Omental fat pad (tissue), 4 donors: ENCODE measurements around the gene REEP2. TPM values are rescaled to one million over a fixed set of nuclear protein-coding genes. Genes with fewer than 3 reads are reported as not detected.
"Not testable (repeated sequence)": the region's sequence is repeated elsewhere in the genome, so short reads cannot be mapped to it uniquely, and the experiment has no call there.

Experiments used
- ATAC-seq: fragments of 150-250 bp; one replicate; pipeline ENCODE4 v1.9.1; 2016; ENCODE audit warnings: mild to moderate bottlenecking, moderate library complexity; ENCODE audit not compliant: low FRiP score
- DNase-seq: peaks from one replicate; pipeline ENCODE4 v3.0.0-alpha.2; 2019; ENCODE audit warnings: low spot score
- CTCF ChIP-seq, 3 donors: fragments of 450-650 bp; IDR thresholded peaks; one replicate each; pipeline ENCODE4 v1.5.1; 2016 to 2017; ENCODE audit warnings: antibody characterized with exemption in 3 of 3, mild to moderate bottlenecking in 3 of 3, moderate library complexity in 2 of 3
- total RNA-seq, 4 donors: library from RNA; depleted of rRNA; stranded (reverse); fragments of >200 nt; gene quantifications; one replicate each; pipeline ENCODE4 v1.1.0, GENCODE V29; 2016

REEP2 gene
- total RNA-seq, 4 donors from 2014 or later = 0.84 to 7.0 (median 2.0) TPM

- ATAC-seq (no peak), DNase-seq (no peak)
- no peak for TF ChIP-seq CTCF (IDR thresholded peaks at IDR 0.05)
Measured at GRCh38 chr5:138471052-138471361, 32.1 kb downstream of the REEP2 start.

- ATAC-seq (no peak), DNase-seq (no peak)
- no peak for TF ChIP-seq CTCF (IDR thresholded peaks at IDR 0.05)
Measured at GRCh38 chr5:138472353-138472752, 33.5 kb downstream of the REEP2 start.

- DNase-seq, ATAC-seq: not testable (repeated sequence)
Measured at GRCh38 chr5:138473151-138473550, 34.3 kb downstream of the REEP2 start.

GRCh38 chr5:138476918-138477317 is 38.1 kb downstream of the REEP2 start:
- no peak for TF ChIP-seq CTCF (IDR thresholded peaks at IDR 0.05)
- ATAC-seq (no peak), DNase-seq (no peak)

GRCh38 chr5:138482638-138483037 is 43.8 kb downstream of the REEP2 start:
- no peak for TF ChIP-seq CTCF (IDR thresholded peaks at IDR 0.05)
- DNase-seq (no peak), ATAC-seq (no peak)

GRCh38 chr5:138488481-138488945 is 49.7 kb downstream of the REEP2 start:
- ATAC-seq (no peak), DNase-seq (no peak)
- no peak for TF ChIP-seq CTCF (IDR thresholded peaks at IDR 0.05)

- no peak for DNase-seq
- no peak for TF ChIP-seq CTCF (IDR thresholded peaks at IDR 0.05)
- ATAC-seq = no peak
Measured at GRCh38 chr5:138489683-138490061, 50.8 kb downstream of the REEP2 start.
